H9 (cell line): ENCODE data around the gene ZFYVE28. TPM values are rescaled to one million over a fixed set of nuclear protein-coding genes. Genes with fewer than 3 reads are reported as not detected.

Experiments
- DNase-seq: peaks from one replicate; pipeline ENCODE4 v3.0.0-alpha.2; 2017
- H2AFZ ChIP-seq: one replicate; pipeline ENCODE4 v1.6.1; 2013; ENCODE audit warnings: mild to moderate bottlenecking, low read length, control low read depth, moderate library complexity
- H2AK5ac ChIP-seq: 2 replicates; pipeline ENCODE4 v1.6.1; 2013; ENCODE audit warnings: low read length, control low read depth, mixed read lengths; ENCODE audit not compliant: insufficient read length
- H2BK120ac ChIP-seq: one replicate; pipeline ENCODE4 v1.6.1; 2013; ENCODE audit warnings: low read depth, mild to moderate bottlenecking, low read length, control low read depth, inconsistent platforms; ENCODE audit not compliant: poor library complexity, severe bottlenecking
- H2BK12ac ChIP-seq: 2 replicates; pipeline ENCODE4 v1.6.1; 2013; ENCODE audit warnings: low read length, control low read depth, mixed read lengths, low read depth; ENCODE audit not compliant: insufficient read length
- H2BK15ac ChIP-seq: 2 replicates; pipeline ENCODE4 v1.6.1; 2013; ENCODE audit warnings: low read depth, low read length, control low read depth
- H2BK20ac ChIP-seq: one replicate; pipeline ENCODE4 v1.6.1; 2013; ENCODE audit warnings: low read depth, mild to moderate bottlenecking, low read length, control low read depth, inconsistent platforms; ENCODE audit not compliant: poor library complexity, severe bottlenecking
- H2BK5ac ChIP-seq: 2 replicates; pipeline ENCODE4 v1.6.1; 2013; ENCODE audit warnings: low read length, control low read depth, mixed read lengths; ENCODE audit not compliant: insufficient read length
- H3K14ac ChIP-seq: 2 replicates; pipeline ENCODE4 v1.6.1; 2013; ENCODE audit warnings: low read length, control low read depth; ENCODE audit not compliant: insufficient read depth
- H3K18ac ChIP-seq: 2 replicates; pipeline ENCODE4 v1.6.1; 2013; ENCODE audit warnings: low read depth, mild to moderate bottlenecking, mixed read lengths, low read length, control low read depth; ENCODE audit not compliant: insufficient read length
- H3K23ac ChIP-seq: 2 replicates; pipeline ENCODE4 v1.6.1; 2013; ENCODE audit warnings: low read length, control low read depth, mixed read lengths, low read depth; ENCODE audit not compliant: insufficient read length
- H3K23me2 ChIP-seq: 2 replicates; pipeline ENCODE4 v1.6.1; 2013; ENCODE audit warnings: low read depth, mild to moderate bottlenecking, mixed read lengths, low read length, control low read depth; ENCODE audit not compliant: insufficient read length, poor library complexity, severe bottlenecking
- H3K27ac ChIP-seq: 2 replicates; pipeline ENCODE4 v1.5.1; 2013; ENCODE audit warnings: low read length, control low read depth, mixed read lengths, low read depth; ENCODE audit not compliant: insufficient read length
- H3K27me3 ChIP-seq: 2 replicates; pipeline ENCODE4 v1.6.1; 2013; ENCODE audit warnings: low read length, control low read depth, inconsistent platforms; ENCODE audit not compliant: insufficient read depth
- H3K4ac ChIP-seq: 2 replicates; pipeline ENCODE4 v1.6.1; 2013; ENCODE audit warnings: low read depth, mild to moderate bottlenecking, control low read depth, inconsistent platforms, low read length, moderate library complexity
- H3K4me1 ChIP-seq: 2 replicates; pipeline ENCODE4 v1.6.1; 2013; ENCODE audit warnings: low read length, control low read depth, inconsistent platforms; ENCODE audit not compliant: insufficient read depth
- H3K4me2 ChIP-seq: 2 replicates; pipeline ENCODE4 v1.6.1; 2013; ENCODE audit warnings: low read length, control low read depth, mixed read lengths; ENCODE audit not compliant: insufficient read length, insufficient read depth
- H3K56ac ChIP-seq: 2 replicates; pipeline ENCODE4 v1.6.1; 2013; ENCODE audit warnings: low read depth, mild to moderate bottlenecking, mixed read lengths, low read length, control low read depth; ENCODE audit not compliant: insufficient read length
- H3K79me1 ChIP-seq: 2 replicates; pipeline ENCODE4 v1.6.1; 2013; ENCODE audit warnings: low read depth, mild to moderate bottlenecking, moderate library complexity, low read length, control low read depth, inconsistent platforms; ENCODE audit not compliant: insufficient read depth, poor library complexity, severe bottlenecking
- H3K79me2 ChIP-seq: 2 replicates; pipeline ENCODE4 v1.6.1; 2013; ENCODE audit warnings: low read length, control low read depth, inconsistent platforms; ENCODE audit not compliant: insufficient read depth
- H3K9ac ChIP-seq: 2 replicates; pipeline ENCODE4 v1.6.1; 2013; ENCODE audit warnings: low read length, control low read depth, mixed read lengths; ENCODE audit not compliant: insufficient read length; ENCODE audit errors: extremely low read depth
- H3K9me3 ChIP-seq: one replicate; pipeline ENCODE4 v1.6.1; 2013; ENCODE audit warnings: low read depth, low read length, inconsistent platforms; ENCODE audit not compliant: control insufficient read depth
- H3T11ph ChIP-seq: one replicate; pipeline ENCODE4 v1.6.1; 2013; ENCODE audit warnings: mild to moderate bottlenecking, low read length, control low read depth, inconsistent platforms
- H4K20me1 ChIP-seq: one replicate; pipeline ENCODE4 v1.6.1; 2013; ENCODE audit not compliant: control insufficient read depth, insufficient read length, insufficient read depth
- H4K5ac ChIP-seq: 2 replicates; pipeline ENCODE4 v1.6.1; 2013; ENCODE audit warnings: low read depth, mild to moderate bottlenecking, mixed read lengths, low read length, control low read depth; ENCODE audit not compliant: insufficient read length
- H4K8ac ChIP-seq: replicated peaks from 2 replicates; pipeline ENCODE4 v1.6.1; 2013; ENCODE audit warnings: low read length, control low read depth, mixed read lengths, low read depth; ENCODE audit not compliant: insufficient read length
- H4K91ac ChIP-seq: 2 replicates; pipeline ENCODE4 v1.6.1; 2013; ENCODE audit warnings: low read depth, mild to moderate bottlenecking, moderate library complexity, mixed read lengths, low read length, control low read depth; ENCODE audit not compliant: insufficient read length
- H3K27ac Mint-ChIP-seq, 3 experiments: 2 replicates in 2 of 3; 3 replicates in 1 of 3; pipeline ENCODE4 v1.8.0; 2020 to 2021; ENCODE audit warnings: mixed read lengths in 3 of 3, mild to moderate bottlenecking in 1 of 3, moderate library complexity in 1 of 3
- H3K27me3 Mint-ChIP-seq: 2 replicates; pipeline ENCODE4 v1.8.0; 2021; ENCODE audit warnings: low read depth, mild to moderate bottlenecking, moderate library complexity, mixed read lengths
- H3K36me3 Mint-ChIP-seq, 3 experiments: 2 replicates in 2 of 3; 3 replicates in 1 of 3; pipeline ENCODE4 v1.8.0; 2020 to 2021; ENCODE audit warnings: low read depth in 3 of 3, mixed read lengths in 3 of 3; ENCODE audit not compliant: insufficient read depth in 1 of 3
- H3K4me1 Mint-ChIP-seq, 2 experiments: 2 replicates each; pipeline ENCODE4 v1.8.0; 2020; ENCODE audit warnings: mixed read lengths in 2 of 2
- H3K4me3 Mint-ChIP-seq, 2 experiments: 2 replicates in 1 of 2; 3 replicates in 1 of 2; pipeline ENCODE4 v1.8.0; 2020 to 2021; ENCODE audit warnings: mild to moderate bottlenecking in 2 of 2, mixed read lengths in 2 of 2, moderate library complexity in 1 of 2
- H3K9me3 Mint-ChIP-seq, 2 experiments: 2 replicates in 1 of 2; 3 replicates in 1 of 2; pipeline ENCODE4 v1.8.0; 2020; ENCODE audit warnings: mild to moderate bottlenecking in 2 of 2, mixed read lengths in 2 of 2, moderate library complexity in 1 of 2
- WGBS: extraction: QIAGEN DNeasy Blood & Tissue Kit; methylation state at CpG from one replicate; pipeline ENCODE4 v1.1.7; 2013; ENCODE audit warnings: missing lambda C conversion rate, low lambda C conversion rate, mixed read lengths; ENCODE audit not compliant: insufficient read length; ENCODE audit errors: extremely low coverage; 5-methylcytosine and 5-hydroxymethylcytosine counted together
- total RNA-seq: library from RNA; stranded (reverse); gene quantifications from 2 replicates; pipeline ENCODE4 v1.2.1, GENCODE V29; 2021
- TF ChIP-seq, protein P1 (sequence below): fragments of 200-600 bp; sonication (generic); conservative IDR thresholded peaks from 3 replicates; pipeline ENCODE4 v1.8.0; 2021; ENCODE audit warnings: antibody characterized with exemption, mild to moderate bottlenecking

Gene ZFYVE28
- total RNA-seq, 1 experiment from 2014 or later: 0.98 TPM

DNA sequence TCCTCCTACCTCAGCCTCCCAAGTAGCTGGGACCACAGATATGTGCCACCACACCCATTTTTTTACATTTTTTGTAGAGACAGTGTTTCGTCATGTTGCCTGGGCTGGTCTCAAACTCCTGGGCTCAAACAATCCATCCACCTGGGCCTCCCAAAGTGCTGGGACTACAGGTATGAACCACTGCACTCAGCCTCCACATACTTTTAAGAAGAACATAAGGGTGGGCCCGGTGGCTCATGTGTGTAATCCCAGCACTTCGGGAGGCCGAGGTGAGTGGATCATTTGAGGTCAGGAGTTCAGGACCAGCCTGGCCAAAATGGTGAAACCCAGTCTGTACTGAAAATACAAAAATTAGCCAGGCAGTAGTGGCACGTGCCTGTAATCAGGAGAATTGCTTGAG, 105.1 kb downstream of the ZFYVE28 start:
- H2AK5ac ChIP-seq: no peak overlapping the region
- H3K56ac ChIP-seq: no peak overlapping the region
- no peaks in the 10 kb centered on the region for H3K79me1 ChIP-seq
- H3K18ac ChIP-seq: no peak overlapping the region
- H2BK120ac ChIP-seq: no peak overlapping the region
- no peaks in the 10 kb centered on the region for H3K79me2 ChIP-seq
- no peak overlapping the region for H2BK5ac ChIP-seq
- no peak overlapping the region for H3K9ac ChIP-seq
- H3K36me3 Mint-ChIP-seq: no peaks in the 10 kb centered on the region; a peak in 1 of 7 replicates
- H3K4me1 Mint-ChIP-seq: no peaks in the 10 kb centered on the region
- H3K27me3 ChIP-seq: no peaks in the 10 kb centered on the region
- peaks cover 0 to 8% of the 10 kb centered on the region in 2 experiments; a peak in 3 of 5 replicates for H3K9me3 Mint-ChIP-seq
- no peak overlapping the region for H3K4ac ChIP-seq
- H4K8ac ChIP-seq: no peak overlapping the region
- no peak overlapping the region for H4K91ac ChIP-seq
- no peaks in the 10 kb centered on the region for H3K4me1 ChIP-seq
- WGBS: no CpG with 5 or more reads among the region's 5 CpGs
- H4K20me1 ChIP-seq: no peaks in the 10 kb centered on the region
- peaks cover 1% of the 10 kb centered on the region for H3K27me3 Mint-ChIP-seq
- H3K27ac Mint-ChIP-seq: no peak overlapping the region
- no peaks in the 10 kb centered on the region for H3K9me3 ChIP-seq
- no peak overlapping the region for H2BK12ac ChIP-seq
- no peak overlapping the region for H3K14ac ChIP-seq
- H2AFZ ChIP-seq: no peak overlapping the region
- no peak overlapping the region for H4K5ac ChIP-seq
- DNase-seq: no peak
- H2BK20ac ChIP-seq: no peak overlapping the region
- H3K4me3 Mint-ChIP-seq: no peak overlapping the region
- H3K23me2 ChIP-seq: no peaks in the 10 kb centered on the region
- H3K27ac ChIP-seq: no peak overlapping the region
- H3K23ac ChIP-seq: no peak overlapping the region
- H2BK15ac ChIP-seq: no peak overlapping the region
- TF ChIP-seq, protein P1, sequence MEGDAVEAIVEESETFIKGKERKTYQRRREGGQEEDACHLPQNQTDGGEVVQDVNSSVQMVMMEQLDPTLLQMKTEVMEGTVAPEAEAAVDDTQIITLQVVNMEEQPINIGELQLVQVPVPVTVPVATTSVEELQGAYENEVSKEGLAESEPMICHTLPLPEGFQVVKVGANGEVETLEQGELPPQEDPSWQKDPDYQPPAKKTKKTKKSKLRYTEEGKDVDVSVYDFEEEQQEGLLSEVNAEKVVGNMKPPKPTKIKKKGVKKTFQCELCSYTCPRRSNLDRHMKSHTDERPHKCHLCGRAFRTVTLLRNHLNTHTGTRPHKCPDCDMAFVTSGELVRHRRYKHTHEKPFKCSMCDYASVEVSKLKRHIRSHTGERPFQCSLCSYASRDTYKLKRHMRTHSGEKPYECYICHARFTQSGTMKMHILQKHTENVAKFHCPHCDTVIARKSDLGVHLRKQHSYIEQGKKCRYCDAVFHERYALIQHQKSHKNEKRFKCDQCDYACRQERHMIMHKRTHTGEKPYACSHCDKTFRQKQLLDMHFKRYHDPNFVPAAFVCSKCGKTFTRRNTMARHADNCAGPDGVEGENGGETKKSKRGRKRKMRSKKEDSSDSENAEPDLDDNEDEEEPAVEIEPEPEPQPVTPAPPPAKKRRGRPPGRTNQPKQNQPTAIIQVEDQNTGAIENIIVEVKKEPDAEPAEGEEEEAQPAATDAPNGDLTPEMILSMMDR: no peak
- H3K4me2 ChIP-seq: no peak overlapping the region
- H3T11ph ChIP-seq: no peak overlapping the region
